Neuronal stem cell (in vitro differentiated cells): ENCODE results near the gene SPPL2A.
A peak's percentile ranks its signal among the peaks of the same experiment; 100 is the strongest.

Experiments used
- DNase-seq: peaks from one replicate; pipeline ENCODE4 v3.0.0-alpha.2; 2013; ENCODE audit warnings: low spot score
- H2AFZ ChIP-seq: one replicate; pipeline ENCODE4 v1.6.1; 2013; ENCODE audit warnings: mild to moderate bottlenecking, low read length, inconsistent platforms
- H2AK5ac ChIP-seq: 2 replicates; pipeline ENCODE4 v1.6.1; 2013; ENCODE audit warnings: low read depth, mild to moderate bottlenecking, inconsistent platforms, low read length, moderate library complexity, mixed read lengths
- H2BK120ac ChIP-seq: 2 replicates; pipeline ENCODE4 v1.6.1; 2013; ENCODE audit warnings: low read depth, mild to moderate bottlenecking, inconsistent platforms, low read length, moderate library complexity, mixed read lengths
- H2BK12ac ChIP-seq: one replicate; pipeline ENCODE4 v1.6.1; 2013; ENCODE audit warnings: low read length, inconsistent platforms
- H2BK15ac ChIP-seq: 2 replicates; pipeline ENCODE4 v1.6.1; 2013; ENCODE audit warnings: mild to moderate bottlenecking, low read length, inconsistent platforms, mixed read lengths
- H2BK5ac ChIP-seq: one replicate; pipeline ENCODE4 v1.6.1; 2013; ENCODE audit warnings: inconsistent platforms, mild to moderate bottlenecking, low read length, moderate library complexity
- H3K14ac ChIP-seq: one replicate; pipeline ENCODE4 v1.6.1; 2013; ENCODE audit warnings: low read length, inconsistent platforms
- H3K18ac ChIP-seq: 2 replicates; pipeline ENCODE4 v1.6.1; 2013; ENCODE audit warnings: low read length, inconsistent platforms
- H3K23ac ChIP-seq: 2 replicates; pipeline ENCODE4 v1.6.1; 2013; ENCODE audit warnings: low read depth, mild to moderate bottlenecking, mixed read lengths, low read length, inconsistent platforms; ENCODE audit not compliant: poor library complexity
- H3K27ac ChIP-seq: replicated peaks from 3 replicates; pipeline ENCODE4 v1.5.1; 2013; ENCODE audit warnings: low read length, inconsistent platforms
- H3K27me3 ChIP-seq, 3 experiments: 2 replicates each; pipeline ENCODE4 v1.6.1; 2013; ENCODE audit warnings: low read length in 3 of 3, mild to moderate bottlenecking in 2 of 3, inconsistent platforms in 1 of 3, low read depth in 1 of 3, mixed read lengths in 1 of 3, moderate library complexity in 1 of 3; ENCODE audit not compliant: control insufficient read depth in 3 of 3, insufficient read depth in 3 of 3
- H3K36me3 ChIP-seq, 2 donors: replicated peaks in 1 of 2; 2 replicates each; pipeline ENCODE4 v1.6.1; 2013; ENCODE audit warnings: low read length in 2 of 2; ENCODE audit not compliant: control insufficient read depth in 2 of 2, insufficient read depth in 2 of 2
- H3K4ac ChIP-seq: 2 replicates; pipeline ENCODE4 v1.6.1; 2013; ENCODE audit warnings: inconsistent platforms, mild to moderate bottlenecking, low read length, moderate library complexity
- H3K4me1 ChIP-seq, 2 donors: 1 replicate in 1 of 2; 2 replicates in 1 of 2; pipeline ENCODE4 v1.6.1; 2013; ENCODE audit warnings: low read length in 2 of 2, low read depth in 1 of 2; ENCODE audit not compliant: control insufficient read depth in 2 of 2, insufficient read depth in 1 of 2
- H3K4me2 ChIP-seq: one replicate; pipeline ENCODE4 v1.6.1; 2013; ENCODE audit warnings: mild to moderate bottlenecking, low read length, inconsistent platforms; ENCODE audit not compliant: insufficient read depth, poor library complexity, severe bottlenecking
- H3K4me3 ChIP-seq, 2 donors: 2 replicates each; pipeline ENCODE4 v1.5.1; 2013; ENCODE audit warnings: low read length in 2 of 2, mild to moderate bottlenecking in 2 of 2, inconsistent platforms in 1 of 2, moderate library complexity in 1 of 2
- H3K79me1 ChIP-seq: one replicate; pipeline ENCODE4 v1.6.1; 2013; ENCODE audit warnings: low read depth, mild to moderate bottlenecking, inconsistent platforms, low read length, moderate library complexity
- H3K9ac ChIP-seq: one replicate; pipeline ENCODE4 v1.6.1; 2013; ENCODE audit warnings: mild to moderate bottlenecking, low read depth, low read length, inconsistent platforms; ENCODE audit not compliant: poor library complexity
- H3K9me3 ChIP-seq, 2 donors: replicated peaks in 1 of 2; 2 replicates each; pipeline versions ENCODE3 to v1.6.1; 2013; ENCODE audit warnings: low read length in 2 of 2, mild to moderate bottlenecking in 2 of 2, inconsistent platforms in 1 of 2, low read depth in 1 of 2, mixed read lengths in 1 of 2, moderate library complexity in 1 of 2; ENCODE audit not compliant: control insufficient read depth in 2 of 2, insufficient read depth in 1 of 2
- H4K8ac ChIP-seq: one replicate; pipeline ENCODE4 v1.6.1; 2013; ENCODE audit warnings: low read depth, mild to moderate bottlenecking, inconsistent platforms, low read length, moderate library complexity
- H4K91ac ChIP-seq: one replicate; pipeline ENCODE4 v1.6.1; 2013; ENCODE audit warnings: low read length, low read depth, mild to moderate bottlenecking, inconsistent platforms; ENCODE audit not compliant: poor library complexity
- WGBS, 2 donors: extraction: QIAGEN DNeasy Blood & Tissue Kit; methylation state at CpG; one replicate each; pipeline ENCODE4 v1.1.7; 2013; ENCODE audit warnings: missing lambda C conversion rate in 2 of 2, mixed read lengths in 1 of 2; ENCODE audit not compliant: insufficient read length in 2 of 2, insufficient replicate concordance in 1 of 2; ENCODE audit errors: extremely low coverage in 2 of 2; 5-methylcytosine and 5-hydroxymethylcytosine counted together

Gene SPPL2A

DNA sequence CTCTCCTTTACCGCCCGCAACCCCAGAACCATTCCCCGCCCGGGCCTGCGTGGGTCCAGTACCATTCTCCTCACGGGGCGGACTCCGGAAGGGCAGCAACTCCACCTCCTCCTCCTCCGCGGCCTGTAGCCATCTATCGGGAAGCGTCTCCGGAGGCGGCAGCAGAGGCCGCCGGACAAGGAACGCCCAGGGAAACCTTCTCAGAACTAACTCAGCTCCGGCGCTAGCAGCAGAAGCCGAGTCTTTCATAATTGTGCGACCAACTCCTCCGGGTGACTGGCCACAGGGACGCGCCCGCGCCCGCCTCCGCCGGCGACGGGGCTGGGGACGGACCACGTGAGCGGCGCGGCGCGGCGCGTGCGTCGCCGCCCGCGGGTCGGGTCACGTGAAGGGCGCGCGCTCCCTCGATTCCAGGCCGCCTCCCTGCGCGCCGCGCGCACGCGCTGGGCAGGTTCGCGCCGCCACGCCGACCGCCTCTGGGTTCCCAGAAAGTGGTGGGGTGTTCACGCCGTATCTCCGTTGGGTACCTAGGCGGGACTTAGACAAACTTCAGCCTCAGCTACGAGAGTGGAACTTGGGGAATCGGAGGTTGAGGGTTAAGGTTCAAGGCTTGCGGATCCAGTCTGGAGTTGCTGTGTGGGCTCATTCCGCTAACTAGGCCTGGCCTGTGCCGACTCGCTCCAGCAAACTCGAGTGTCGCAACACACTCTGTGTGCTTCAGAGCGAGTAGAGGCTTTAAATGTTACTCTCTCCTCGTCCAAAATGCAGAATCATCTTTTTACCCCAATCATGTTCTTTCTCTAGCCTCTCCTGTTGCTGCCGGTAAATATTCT lies 78.8 kb downstream of the SPPL2A start, which contains the start of gene TRPM7:
Gene TRPM7 (minus strand): TSS at position 329 of the 833 bp plus-strand sequence. CDS start 264 bp downstream, at position 65.
- Histone ChIP-seq H3K4ac (no peak within 1 kb of the TSS), H3K79me1 (peaks cover 8% of the 10 kb centered on the region), H4K8ac (no peak within 1 kb of the TSS), H3K9me3 (no peaks in the 10 kb centered on the region), H3K18ac (peak within 1 kb of the TSS; percentile 94), H3K4me2 (peak within 1 kb of the TSS; percentile 71), H2BK12ac (no peak within 1 kb of the TSS), H3K27me3 (no peaks in the 10 kb centered on the region), H2AK5ac (no peak within 1 kb of the TSS), H2BK15ac (no peak within 1 kb of the TSS), H2BK120ac (no peak within 1 kb of the TSS), H3K9ac (peak within 1 kb of the TSS; percentile 92), H2BK5ac (peak within 1 kb of the TSS; percentile 44), H3K4me1 (peaks cover 2 to 6% of the 10 kb centered on the region in 2 donors), H3K4me3 (peak within 1 kb of the TSS; percentile 88 to 94), H3K36me3 (peaks cover 0 to 32% of the 10 kb centered on the region in 2 donors), H3K27ac (peak within 1 kb of the TSS; percentile 94), H3K23ac (peak within 1 kb of the TSS; percentile 90), H2AFZ (peak within 1 kb of the TSS; percentile 100), H3K14ac (no peak within 1 kb of the TSS), H4K91ac (no peak within 1 kb of the TSS)
- WGBS, 2 donors, result no CpG with 5 or more reads among the region's 80 CpGs
- DNase-seq, result peak; percentile 84

DNA sequence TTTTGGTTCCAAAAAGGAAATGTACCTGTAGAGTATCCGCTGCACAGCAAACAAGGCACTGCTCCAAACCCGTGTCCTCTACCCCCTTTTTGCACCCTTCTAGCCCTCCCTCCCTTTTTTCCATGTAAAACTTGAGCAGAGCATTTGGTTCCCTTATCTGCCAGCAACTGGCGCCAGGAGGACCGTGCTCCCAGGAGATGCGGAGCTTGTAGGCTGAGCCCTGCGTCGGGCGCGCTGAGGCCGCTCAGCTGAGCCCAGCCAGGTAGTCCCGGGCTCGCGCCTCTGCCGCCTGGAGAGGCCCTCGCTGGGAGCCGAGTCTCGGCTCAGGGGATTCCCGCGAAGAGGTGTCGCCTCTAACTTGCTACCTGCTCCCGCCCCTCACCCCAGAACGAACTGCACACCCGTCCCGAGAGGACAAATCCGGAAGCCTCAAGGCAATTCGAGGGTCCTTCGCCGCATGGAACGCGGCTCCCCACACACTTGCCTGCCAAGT lies 79.5 kb downstream of the SPPL2A start:
- no peak overlapping the region for H2BK12ac ChIP-seq
- peak overlapping the region; percentile 88 to 94 for H3K4me3 ChIP-seq
- no CpG with 5 or more reads among the region's 30 CpGs for WGBS, 2 donors
- peak overlapping the region; percentile 94 for H3K27ac ChIP-seq
- H4K91ac ChIP-seq, result no peak overlapping the region
- H2BK15ac ChIP-seq, result no peak overlapping the region
- H2BK120ac ChIP-seq, result no peak overlapping the region
- H3K79me1 ChIP-seq, result peaks cover 8% of the 10 kb centered on the region
- no peak overlapping the region for H2AK5ac ChIP-seq
- H2BK5ac ChIP-seq, result peak overlapping the region; percentile 44
- no peaks in the 10 kb centered on the region for H3K9me3 ChIP-seq
- H3K23ac ChIP-seq, result peak overlapping the region; percentile 90
- H3K4me1 ChIP-seq, result peaks cover 2 to 6% of the 10 kb centered on the region in 2 donors
- H3K4me2 ChIP-seq, result peak overlapping the region; percentile 71
- no peaks in the 10 kb centered on the region for H3K27me3 ChIP-seq
- H4K8ac ChIP-seq, result no peak overlapping the region
- peak overlapping the region; percentile 94 for H3K18ac ChIP-seq
- peak overlapping the region; percentile 100 for H2AFZ ChIP-seq
- no peak overlapping the region for H3K4ac ChIP-seq
- DNase-seq, result no peak
- H3K14ac ChIP-seq, result no peak overlapping the region
- H3K36me3 ChIP-seq, result peaks cover 0 to 38% of the 10 kb centered on the region in 2 donors
- peak overlapping the region; percentile 92 for H3K9ac ChIP-seq

DNA sequence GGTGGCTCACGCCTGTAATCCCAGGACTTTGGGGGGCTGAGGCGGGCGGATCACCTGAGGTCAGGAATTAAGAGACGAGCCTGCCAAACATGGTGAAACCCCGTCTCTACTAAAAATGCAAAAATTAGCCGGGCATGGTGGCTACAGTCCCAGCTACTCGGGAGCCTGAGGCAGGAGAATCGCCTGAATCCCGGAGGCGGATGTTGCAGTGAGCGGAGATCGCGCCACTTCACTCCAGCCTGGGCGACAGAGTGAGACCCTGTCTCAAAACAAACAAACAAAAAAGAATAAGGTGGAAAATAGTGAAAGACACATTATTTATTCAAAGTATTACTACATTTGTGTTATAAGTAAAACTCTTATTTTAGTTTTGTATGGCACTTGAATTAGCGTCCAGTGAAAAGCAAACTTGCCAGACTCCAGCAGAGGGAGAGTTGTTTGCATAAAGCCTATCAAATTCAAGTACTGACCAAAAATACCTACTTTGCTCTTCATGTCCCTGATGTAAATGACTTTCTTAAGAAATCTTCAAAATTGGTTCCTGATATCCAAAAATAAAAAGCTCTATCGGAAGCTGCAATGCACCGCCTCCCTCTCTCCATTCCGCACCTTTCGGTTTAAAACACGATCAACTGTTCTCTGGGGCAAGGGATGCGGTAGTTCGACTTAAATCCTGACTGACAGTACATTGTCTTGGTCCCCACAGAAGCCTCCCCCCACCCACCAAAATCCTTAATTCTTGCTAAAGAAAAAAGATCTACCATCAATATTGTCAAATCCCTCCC lies 80.1 kb downstream of the SPPL2A start:
- peak overlapping the region; percentile 16 for H3K9ac ChIP-seq
- no peak overlapping the region for H3K4ac ChIP-seq
- H3K27ac ChIP-seq, result peak overlapping the region; percentile 94
- H2BK5ac ChIP-seq, result no peak overlapping the region
- DNase-seq, result no peak
- no peak overlapping the region for H4K91ac ChIP-seq
- peaks cover 8% of the 10 kb centered on the region for H3K79me1 ChIP-seq
- no peaks in the 10 kb centered on the region for H3K9me3 ChIP-seq
- no peaks in the 10 kb centered on the region for H3K27me3 ChIP-seq
- peak overlapping the region; percentile 88 to 94 for H3K4me3 ChIP-seq
- peak overlapping the region; percentile 100 for H2AFZ ChIP-seq
- H3K4me1 ChIP-seq, result peaks cover 2 to 6% of the 10 kb centered on the region in 2 donors
- H3K14ac ChIP-seq, result no peak overlapping the region
- WGBS, 2 donors, result no CpG with 5 or more reads among the region's 22 CpGs
- H2AK5ac ChIP-seq, result no peak overlapping the region
- no peak overlapping the region for H2BK12ac ChIP-seq
- H3K36me3 ChIP-seq, result peaks cover 0 to 41% of the 10 kb centered on the region in 2 donors
- no peak overlapping the region for H3K23ac ChIP-seq
- no peak overlapping the region for H2BK120ac ChIP-seq
- peak overlapping the region; percentile 71 for H3K4me2 ChIP-seq
- no peak overlapping the region for H3K18ac ChIP-seq
- no peak overlapping the region for H2BK15ac ChIP-seq
- no peak overlapping the region for H4K8ac ChIP-seq

GRCh38 chr15:50681467-50681866 lies 84.0 kb downstream of the SPPL2A start:
- peaks cover 0 to 48% of the 10 kb centered on the region in 2 donors for H3K36me3 ChIP-seq
- no peak overlapping the region for H3K4me2 ChIP-seq
- no peak overlapping the region for H4K8ac ChIP-seq
- no peak overlapping the region for H2BK15ac ChIP-seq
- H4K91ac ChIP-seq, result no peak overlapping the region
- no peak overlapping the region for H2BK12ac ChIP-seq
- H3K79me1 ChIP-seq, result peaks cover 10% of the 10 kb centered on the region
- H3K9ac ChIP-seq, result no peak overlapping the region
- no peak overlapping the region for H3K23ac ChIP-seq
- no peak overlapping the region for H3K4ac ChIP-seq
- no peaks in the 10 kb centered on the region for H3K9me3 ChIP-seq
- no peaks in the 10 kb centered on the region for H3K27me3 ChIP-seq
- no peak overlapping the region for H3K18ac ChIP-seq
- H2BK120ac ChIP-seq, result no peak overlapping the region
- peaks cover 0 to 4% of the 10 kb centered on the region in 2 donors for H3K4me1 ChIP-seq
- H2BK5ac ChIP-seq, result no peak overlapping the region
- DNase-seq, result no peak
- no peak overlapping the region for H3K14ac ChIP-seq
- no peak overlapping the region for H3K27ac ChIP-seq
- no peak overlapping the region for H2AFZ ChIP-seq
- H3K4me3 ChIP-seq, result no peak overlapping the region
- H2AK5ac ChIP-seq, result no peak overlapping the region
